GM19099 (cell line): ENCODE measurements around the gene ARHGEF3.
A peak's percentile ranks its signal among the peaks of the same experiment; 100 is the strongest.

Source experiments
- POLR2A ChIP-seq: IDR thresholded peaks from 3 replicates; pipeline ENCODE4 v1.6.1; 2011; ENCODE audit warnings: low read depth; ENCODE audit not compliant: insufficient read length; ENCODE audit errors: extremely low read depth

ARHGEF3 gene

GRCh38 chr3:56700151-56700550 lies 101.6 kb downstream of the ARHGEF3 start:
- TF ChIP-seq POLR2A = no peak

- no peak for TF ChIP-seq POLR2A
These were observed 106.7 kb downstream of the ARHGEF3 start for GRCh38 chr3:56694867-56695683.

GRCh38 chr3:56693750-56694149 lies 108.0 kb downstream of the ARHGEF3 start:
- no peak for TF ChIP-seq POLR2A

GRCh38 chr3:56691165-56692000 lies 110.4 kb downstream of the ARHGEF3 start:
- no peak for TF ChIP-seq POLR2A

- no peak for TF ChIP-seq POLR2A
These were observed 112.4 kb downstream of the ARHGEF3 start for GRCh38 chr3:56689303-56689702.

GRCh38 chr3:56688191-56688590 lies 113.6 kb downstream of the ARHGEF3 start:
- no peak for TF ChIP-seq POLR2A

GRCh38 chr3:56684029-56684428 lies 117.7 kb downstream of the ARHGEF3 start:
- no peak for TF ChIP-seq POLR2A

- TF ChIP-seq POLR2A = peak; percentile 73
These were observed 118.5 kb downstream of the ARHGEF3 start, which contains the start of gene TASOR for GRCh38 chr3:56683122-56683817. TSS of gene TASOR (minus strand) at chr3:56683265. CDS start at chr3:56683006, 259 bp downstream.

- peak; percentile 78 for TF ChIP-seq POLR2A
These were observed 119.2 kb downstream of the ARHGEF3 start for GRCh38 chr3:56682462-56683121.

- no peak for TF ChIP-seq POLR2A
These were observed 119.7 kb downstream of the ARHGEF3 start for GRCh38 chr3:56681984-56682461.

GRCh38 chr3:56680054-56680580 lies 121.6 kb downstream of the ARHGEF3 start:
- TF ChIP-seq POLR2A = no peak
